Heart right ventricle (tissue), 16 donors: ENCODE results near the gene ORAI2. TPM values are rescaled to one million over a fixed set of nuclear protein-coding genes. Genes with fewer than 3 reads are reported as not detected.

ENCODE experiments used
- ATAC-seq, 8 donors: fragments of 200-7000 bp; cut with Tn5 transposase; one replicate each; pipeline ENCODE4 v1.9.1; 2020; ENCODE audit warnings: mild to moderate bottlenecking in 8 of 8, moderate library complexity in 8 of 8, moderate number of reproducible peaks in 1 of 8
- DNase-seq, 2 donors: peaks; one replicate each; pipeline ENCODE4 v3.0.0-alpha.2; 2020
- H3K27ac ChIP-seq, 10 donors: fragments of 200-600 bp; sonication (generic) in 2 of 10; one replicate each; pipeline versions ENCODE4 v1.5.0 to v1.8.0; 2020 to 2022; ENCODE audit warnings: mild to moderate bottlenecking in 3 of 10
- H3K27me3 ChIP-seq, 7 donors: fragments of 200-600 bp; one replicate each; pipeline ENCODE4 v1.8.0; 2021 to 2022; ENCODE audit warnings: mild to moderate bottlenecking in 2 of 7
- H3K36me3 ChIP-seq, 9 donors: fragments of 200-600 bp; sonication (generic) in 1 of 9; one replicate each; pipeline versions ENCODE4 v1.5.0 to v1.8.0; 2020 to 2022; ENCODE audit warnings: mild to moderate bottlenecking in 2 of 9
- H3K4me1 ChIP-seq, 9 donors: fragments of 200-600 bp; sonication (generic) in 1 of 9; one replicate each; pipeline versions ENCODE4 v1.5.0 to v1.8.0; 2020 to 2022; ENCODE audit warnings: mild to moderate bottlenecking in 4 of 9
- H3K4me3 ChIP-seq, 10 donors: fragments of 200-600 bp; sonication (generic) in 2 of 10; one replicate each; pipeline versions ENCODE4 v1.5.0 to v1.8.0; 2020 to 2022; ENCODE audit warnings: mild to moderate bottlenecking in 7 of 10, moderate library complexity in 2 of 10
- H3K9me3 ChIP-seq, 11 donors: fragments of 200-600 bp in 10 of 11; sonication (generic) in 2 of 11; one replicate each; pipeline versions ENCODE4 v1.5.0 to v1.8.0; 2013 to 2022; ENCODE audit warnings: mild to moderate bottlenecking in 2 of 11, control low read depth in 1 of 11, moderate library complexity in 1 of 11
- CTCF ChIP-seq, 9 donors: fragments of 200-600 bp; sonication (generic) in 2 of 9; IDR thresholded peaks; one replicate each; pipeline versions ENCODE4 v1.5.0 to v1.8.0; 2021 to 2022; ENCODE audit warnings: antibody characterized with exemption in 9 of 9, mild to moderate bottlenecking in 5 of 9, moderate library complexity in 1 of 9
- WGBS, 2 donors: extraction: QIAGEN DNeasy Blood & Tissue Kit; methylation state at CpG; one replicate each; pipeline ENCODE4 v1.1.7; 2013; ENCODE audit warnings: inconsistent platforms in 1 of 2; 5-methylcytosine and 5-hydroxymethylcytosine counted together
- intact Hi-C, 10 donors: fragments of 100-400 bp; cut with DNase I; formaldehyde crosslinking; loops; one replicate each; pipeline versions ENCODE4 v1.11.1 to v1.14.2; 2022
- long read RNA-seq, 3 donors: library from polyadenylated mRNA; unstranded; transcript quantifications; one replicate each; pipeline ENCODE4 v2.0.0, GENCODE V29; 2020 to 2021
- polyA plus RNA-seq, 2 donors: library from polyadenylated mRNA; stranded (reverse); fragments of 200-250 nt; gene quantifications; one replicate each; pipeline ENCODE4 v1.2.3, GENCODE V29; 2013
- total RNA-seq, 10 donors: library from RNA; stranded (reverse); fragmentation: NEBNext Ultra II Directional in 3 of 10; extraction: Animal tissue kit (Norgen Biotek cat#: 25700) in 3 of 10; gene quantifications; one replicate each; pipeline versions ENCODE4 v1.2.1 to v1.2.4, GENCODE V29; 2021 to 2023
- donor health status: Arrhythmogenic right ventricular cardiomyopathy.
- donor health status: ischemic (EF 13 %, LVEDD 7.1; RV severe dilation, severe dysfunction).
- donor health status: healthy with polysubstance abuse.
- donor health status: DM: no; HTN: yes; CAD: no.
- donor health status: DM: no; HTN: no; CAD: no.
- donor health status: ischemic (EF 25% LVEDD 6.9; RV normal size, moderate dysfunction).
- donor health status: ischemic (EF 25% LVEDD 5.7; RV mildly dilated, moderate dysfunction).
- donor health status: healthy.
- donor health status: DM: yes; HTN: yes; CAD: no.
- donor health status: Ischemic cardiomyopathy.
- donor health status: ischemic (EF 35%, LVEDD 5.7; RV mildly dilated, moderate dysfunction).
- donor health status: nonischemic (EF 11% LVEDD 7.7; RV severe dilation, severe dysfunction).
- donor health status: DM: yes; HTN: yes; CAD: no.
- donor health status: PGD.
- donor health status: ischemic (EF 29% LVEDD 5.4; RV normal size, mild dysfunction).
- donor health status: nonischemic (EF 23%, LVEDD 6.1; RV moderate dilation, normal function).

Gene ORAI2
- total RNA-seq (10 to 100 TPM in 1 of 10 donors, 1 to 10 TPM in 9; 1.7 to 11.6 (median 3.7) TPM), polyA plus RNA-seq (1 to 10 TPM; 2.0 to 5.8 TPM)
- long read RNA-seq, donor 1, full-length matches to known transcripts, result 5 of 14 reads
- long read RNA-seq, donor 1, partial matches to known transcripts, result 0 of 14 reads
- long read RNA-seq, donor 1, other reads (novel, unspliced or antisense), result 9 of 14 reads
- long read RNA-seq, donor 2, transcript ORAI2-208 (4 exons, 937 nt), result major isoform, 11 of 16 reads
- long read RNA-seq, donor 2, partial matches to known transcripts, result 1 of 16 reads
- long read RNA-seq, donor 2, other reads (novel, unspliced or antisense), result 2 of 16 reads
- long read RNA-seq, donor 3, full-length matches to known transcripts, result 25 of 39 reads
- long read RNA-seq, donor 3, partial matches to known transcripts, result 12 of 39 reads
- long read RNA-seq, donor 3, other reads (novel, unspliced or antisense), result 2 of 39 reads

GRCh38 chr7:102433219-102434038, at the start of gene ORAI2:
TSS of gene ORAI2 (plus strand) at chr7:102433575. CDS start at chr7:102438957, 5,382 bp downstream.
- ATAC-seq (peak; percentile 71 to 90 (median 82)), DNase-seq (peak; percentile 78 to 85)
- intact Hi-C loops, result no loop called here
- Histone ChIP-seq H3K4me3 (peak within 1 kb of the TSS; percentile 67 to 97 (median 82)), H3K27me3 (no peaks in the 10 kb centered on the region), H3K27ac (peak within 1 kb of the TSS in 8 of 10 donors; percentile 64 to 96 (median 78)), H3K9me3 (no peaks in the 10 kb centered on the region), H3K36me3 (peaks cover 0 to 23% (median 0%) of the 10 kb centered on the region in 9 donors), H3K4me1 (peaks cover 0 to 49% (median 12%) of the 10 kb centered on the region in 9 donors)
- no peak for TF ChIP-seq CTCF (IDR thresholded peaks at IDR 0.05)
- WGBS, 2 donors, result 1% methylated on average over 56 to 90 of the region's 90 CpGs

GRCh38 chr7:102387064-102387463, 46.3 kb upstream of the ORAI2 start:
- no peaks in the 10 kb centered on the region for H3K27me3 ChIP-seq
- no peak for ATAC-seq
- WGBS, 2 donors, result 87 to 97% methylated on average over 6 of the region's 6 CpGs
- H3K9me3 ChIP-seq, result no peaks in the 10 kb centered on the region
- intact Hi-C loops, result no loop called here
- TF ChIP-seq CTCF (IDR thresholded peaks at IDR 0.05), result no peak
- H3K4me1 ChIP-seq, result peaks cover 0 to 6% (median 0%) of the 10 kb centered on the region in 9 donors
- H3K36me3 ChIP-seq, result peaks cover 0 to 64% (median 0%) of the 10 kb centered on the region in 9 donors
- no peak overlapping the region for H3K4me3 ChIP-seq
- DNase-seq, result no peak
- H3K27ac ChIP-seq, result no peak overlapping the region

- WGBS, 2 donors, result 91 to 92% methylated on average over 3 of the region's 3 CpGs
- no peaks in the 10 kb centered on the region for H3K27me3 ChIP-seq
- H3K27ac ChIP-seq, result no peak overlapping the region
- no peak for ATAC-seq
- H3K4me3 ChIP-seq, result no peak overlapping the region
- DNase-seq, result no peak
- intact Hi-C loops, result loop anchor here (1.0 to 10.0 kb wide), 10 partner anchors 103 to 848 kb away; partner anchors contain the start of gene SH2B2 (in 1 of the 10)
- H3K9me3 ChIP-seq, result no peaks in the 10 kb centered on the region
- no peak for TF ChIP-seq CTCF (IDR thresholded peaks at IDR 0.05)
- peaks cover 0 to 6% (median 0%) of the 10 kb centered on the region in 9 donors for H3K4me1 ChIP-seq
- H3K36me3 ChIP-seq, result peaks cover 0 to 64% (median 0%) of the 10 kb centered on the region in 9 donors
These were observed 43.6 kb upstream of the ORAI2 start for GRCh38 chr7:102389810-102390209.
